Endothelial cell of umbilical vein (primary cell): ENCODE data around the gene CNOT6.

Source experiments
- EZH2 ChIP-seq: IDR thresholded peaks from 2 replicates; pipeline ENCODE4 v1.6.1; 2012; ENCODE audit warnings: borderline replicate concordance, low read depth, mild to moderate bottlenecking, moderate library complexity, low read length, inconsistent platforms; ENCODE audit not compliant: severe bottlenecking
- FOS ChIP-seq: IDR thresholded peaks from 2 replicates; pipeline ENCODE4 v1.6.1; 2011; ENCODE audit warnings: mild to moderate bottlenecking, low read length, moderate library complexity, borderline replicate concordance; ENCODE audit not compliant: insufficient read depth
- GATA2 ChIP-seq: IDR thresholded peaks from 2 replicates; pipeline ENCODE4 v1.7.0; 2011; ENCODE audit warnings: low read depth, mild to moderate bottlenecking, moderate library complexity, mixed read lengths, low read length; ENCODE audit not compliant: insufficient read length, insufficient read depth
- JUN ChIP-seq: IDR thresholded peaks from 2 replicates; pipeline ENCODE4 v1.6.1; 2011; ENCODE audit warnings: borderline replicate concordance, low read depth; ENCODE audit not compliant: insufficient read length, insufficient read depth
- MYC ChIP-seq: IDR thresholded peaks from one replicate; pipeline ENCODE4 v1.6.1; 2011; ENCODE audit warnings: mild to moderate bottlenecking, low read depth, low read length
- POLR2A ChIP-seq: IDR thresholded peaks from 2 replicates; pipeline ENCODE4 v1.6.1; 2012; ENCODE audit warnings: low read depth, mild to moderate bottlenecking, control low read depth, low read length
- POLR2AphosphoS5 ChIP-seq: IDR thresholded peaks from 2 replicates; pipeline ENCODE4 v1.6.1; 2012; ENCODE audit warnings: low read depth, mild to moderate bottlenecking, control low read depth, low read length, moderate library complexity; ENCODE audit not compliant: insufficient read depth
- TF ChIP-seq, protein P1 (sequence below), 2 donors: IDR thresholded peaks; 1 replicate in 1 of 2; 2 replicates in 1 of 2; pipeline ENCODE4 v1.5.1; 2011; ENCODE audit warnings: low read length in 2 of 2, mild to moderate bottlenecking in 2 of 2, moderate library complexity in 2 of 2, control low read depth in 1 of 2, inconsistent platforms in 1 of 2, low read depth in 1 of 2; ENCODE audit not compliant: insufficient read depth in 1 of 2; ENCODE audit errors: extremely low read depth in 1 of 2
- TF ChIP-seq, protein P2 (sequence below): IDR thresholded peaks from 2 replicates; pipeline ENCODE4 v1.6.1; 2011; ENCODE audit not compliant: insufficient read depth, insufficient read length

- TF ChIP-seq, protein P1, sequence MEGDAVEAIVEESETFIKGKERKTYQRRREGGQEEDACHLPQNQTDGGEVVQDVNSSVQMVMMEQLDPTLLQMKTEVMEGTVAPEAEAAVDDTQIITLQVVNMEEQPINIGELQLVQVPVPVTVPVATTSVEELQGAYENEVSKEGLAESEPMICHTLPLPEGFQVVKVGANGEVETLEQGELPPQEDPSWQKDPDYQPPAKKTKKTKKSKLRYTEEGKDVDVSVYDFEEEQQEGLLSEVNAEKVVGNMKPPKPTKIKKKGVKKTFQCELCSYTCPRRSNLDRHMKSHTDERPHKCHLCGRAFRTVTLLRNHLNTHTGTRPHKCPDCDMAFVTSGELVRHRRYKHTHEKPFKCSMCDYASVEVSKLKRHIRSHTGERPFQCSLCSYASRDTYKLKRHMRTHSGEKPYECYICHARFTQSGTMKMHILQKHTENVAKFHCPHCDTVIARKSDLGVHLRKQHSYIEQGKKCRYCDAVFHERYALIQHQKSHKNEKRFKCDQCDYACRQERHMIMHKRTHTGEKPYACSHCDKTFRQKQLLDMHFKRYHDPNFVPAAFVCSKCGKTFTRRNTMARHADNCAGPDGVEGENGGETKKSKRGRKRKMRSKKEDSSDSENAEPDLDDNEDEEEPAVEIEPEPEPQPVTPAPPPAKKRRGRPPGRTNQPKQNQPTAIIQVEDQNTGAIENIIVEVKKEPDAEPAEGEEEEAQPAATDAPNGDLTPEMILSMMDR (IDR thresholded peaks at IDR 0.05; ENCODE audit: extremely low read depth in 1 of 2, insufficient read depth in 1 of 2, low read depth in 1 of 2, low read length in 2 of 2), result no peak
- TF ChIP-seq POLR2A (no peak), EZH2 (no peak), POLR2AphosphoS5 (no peak), JUN (no peak), MYC (no peak), FOS (no peak), GATA2 (no peak)
- TF ChIP-seq, protein P2, sequence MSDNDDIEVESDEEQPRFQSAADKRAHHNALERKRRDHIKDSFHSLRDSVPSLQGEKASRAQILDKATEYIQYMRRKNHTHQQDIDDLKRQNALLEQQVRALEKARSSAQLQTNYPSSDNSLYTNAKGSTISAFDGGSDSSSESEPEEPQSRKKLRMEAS, result no peak
Measured at GRCh38 chr5:180595046-180595379, 100.8 kb downstream of the CNOT6 start.
